ENCODE results near the gene KIF26A.

KIF26A gene

GRCh38 chr14:104101651-104102281 is 36.6 kb upstream of the KIF26A start:
- no peak for DNase-seq

GRCh38 chr14:104102282-104102914 is 36.0 kb upstream of the KIF26A start:
- no peak for DNase-seq

GRCh38 chr14:104103061-104103445 is 35.3 kb upstream of the KIF26A start:
- DNase-seq: no peak

DNA sequence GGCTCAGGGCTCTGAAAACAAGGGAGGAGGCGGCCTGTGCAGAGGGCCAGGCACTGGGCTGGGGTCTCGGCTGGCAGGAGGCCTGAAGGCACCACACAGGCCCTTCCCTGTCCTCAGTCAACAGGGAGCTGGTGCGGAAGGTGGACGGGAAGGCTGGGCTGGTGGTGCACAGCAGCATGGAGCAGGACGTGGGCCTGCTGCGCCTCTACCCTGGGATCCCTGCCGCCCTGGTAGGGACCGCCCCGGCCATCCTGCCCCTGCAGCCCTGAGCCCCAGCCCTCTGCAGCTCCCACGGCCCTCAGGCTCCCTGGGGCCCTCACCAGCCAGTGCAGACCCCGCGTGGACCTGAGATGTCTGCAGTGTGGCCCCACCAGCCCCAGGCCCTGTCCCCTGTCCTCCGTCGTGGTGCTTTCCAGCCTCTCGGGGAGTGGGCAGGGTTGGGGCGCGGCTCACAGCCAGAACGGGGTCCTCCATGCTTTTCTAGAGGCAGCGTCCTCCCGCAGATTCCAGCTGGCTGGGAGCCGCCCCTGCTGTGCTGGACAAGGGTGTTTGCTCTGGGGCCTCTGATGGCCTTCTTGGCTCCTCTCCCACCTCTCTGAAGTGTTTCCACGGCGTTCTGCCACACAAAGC is 34.8 kb upstream of the KIF26A start:
- DNase-seq: no peak

DNA sequence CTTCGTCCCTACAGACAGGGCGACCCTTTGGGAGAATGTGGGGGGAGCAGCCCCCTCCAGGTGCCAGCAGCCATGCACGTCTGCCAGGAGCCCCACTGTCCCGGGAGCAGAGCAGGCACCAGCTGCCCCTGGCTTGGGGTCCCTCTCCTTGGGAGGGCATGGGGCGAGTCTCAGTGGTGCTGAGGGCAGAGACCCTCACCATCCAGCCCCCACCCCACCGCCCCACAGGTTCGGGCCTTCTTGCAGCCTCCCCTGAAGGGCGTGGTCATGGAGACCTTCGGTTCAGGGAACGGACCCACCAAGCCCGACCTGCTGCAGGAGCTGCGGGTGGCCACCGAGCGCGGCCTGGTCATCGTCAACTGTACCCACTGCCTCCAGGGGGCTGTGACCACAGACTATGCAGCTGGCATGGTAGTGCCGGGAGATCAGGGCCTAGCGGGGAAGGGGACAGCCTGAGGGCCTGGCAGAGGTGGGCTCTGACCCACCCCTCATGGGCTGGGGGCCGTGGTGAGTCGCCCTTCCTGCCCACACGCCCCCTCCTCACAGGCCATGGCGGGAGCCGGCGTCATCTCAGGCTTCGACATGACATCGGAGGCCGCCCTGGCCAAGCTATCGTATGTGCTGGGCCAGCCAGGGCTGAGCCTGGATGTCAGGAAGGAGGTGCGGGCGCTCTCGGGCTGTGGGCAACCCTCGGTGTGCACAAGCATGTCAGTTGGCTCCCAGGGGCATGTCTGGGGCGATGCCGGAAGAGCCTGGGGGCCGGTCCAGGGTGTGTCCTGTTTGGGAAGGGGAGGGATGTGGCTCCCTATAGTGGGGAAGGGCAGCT is 34.1 kb upstream of the KIF26A start:
- no peak for DNase-seq

- no peak for DNase-seq
Observed at GRCh38 chr14:104105071-104105821, 33.1 kb upstream of the KIF26A start.

- DNase-seq: no peak
Observed at GRCh38 chr14:104105822-104106470, 32.4 kb upstream of the KIF26A start.

DNA sequence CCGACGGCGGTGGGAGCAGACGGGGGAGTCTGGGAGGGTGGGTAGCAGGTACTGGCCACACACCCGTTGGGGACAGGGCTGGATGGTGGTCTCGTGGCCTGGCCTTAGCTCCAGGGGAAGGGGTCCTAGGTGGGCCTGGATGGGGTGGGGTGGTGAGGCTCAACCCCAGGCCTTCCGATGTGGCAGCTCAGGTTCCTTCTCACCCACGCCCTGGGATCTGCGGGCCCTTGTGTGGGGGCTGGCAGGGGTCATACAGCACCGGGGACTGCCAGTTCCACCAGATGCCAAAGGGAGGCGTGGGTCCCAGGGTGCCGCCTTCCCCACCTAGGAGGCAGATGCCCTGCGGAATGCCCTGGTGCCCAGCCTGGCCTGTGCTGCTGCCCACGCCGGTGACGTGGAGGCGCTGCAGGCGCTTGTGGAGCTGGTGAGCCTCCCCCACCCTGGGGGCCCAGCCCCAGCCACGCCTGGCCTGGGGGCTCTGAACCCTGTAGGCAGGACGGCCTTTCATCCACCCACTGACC is 31.9 kb upstream of the KIF26A start:
- DNase-seq: no peak

- DNase-seq: no peak
Observed at GRCh38 chr14:104107101-104107581, 31.2 kb upstream of the KIF26A start.

GRCh38 chr14:104107611-104108569 is 30.5 kb upstream of the KIF26A start:
- DNase-seq: no peak

DNA sequence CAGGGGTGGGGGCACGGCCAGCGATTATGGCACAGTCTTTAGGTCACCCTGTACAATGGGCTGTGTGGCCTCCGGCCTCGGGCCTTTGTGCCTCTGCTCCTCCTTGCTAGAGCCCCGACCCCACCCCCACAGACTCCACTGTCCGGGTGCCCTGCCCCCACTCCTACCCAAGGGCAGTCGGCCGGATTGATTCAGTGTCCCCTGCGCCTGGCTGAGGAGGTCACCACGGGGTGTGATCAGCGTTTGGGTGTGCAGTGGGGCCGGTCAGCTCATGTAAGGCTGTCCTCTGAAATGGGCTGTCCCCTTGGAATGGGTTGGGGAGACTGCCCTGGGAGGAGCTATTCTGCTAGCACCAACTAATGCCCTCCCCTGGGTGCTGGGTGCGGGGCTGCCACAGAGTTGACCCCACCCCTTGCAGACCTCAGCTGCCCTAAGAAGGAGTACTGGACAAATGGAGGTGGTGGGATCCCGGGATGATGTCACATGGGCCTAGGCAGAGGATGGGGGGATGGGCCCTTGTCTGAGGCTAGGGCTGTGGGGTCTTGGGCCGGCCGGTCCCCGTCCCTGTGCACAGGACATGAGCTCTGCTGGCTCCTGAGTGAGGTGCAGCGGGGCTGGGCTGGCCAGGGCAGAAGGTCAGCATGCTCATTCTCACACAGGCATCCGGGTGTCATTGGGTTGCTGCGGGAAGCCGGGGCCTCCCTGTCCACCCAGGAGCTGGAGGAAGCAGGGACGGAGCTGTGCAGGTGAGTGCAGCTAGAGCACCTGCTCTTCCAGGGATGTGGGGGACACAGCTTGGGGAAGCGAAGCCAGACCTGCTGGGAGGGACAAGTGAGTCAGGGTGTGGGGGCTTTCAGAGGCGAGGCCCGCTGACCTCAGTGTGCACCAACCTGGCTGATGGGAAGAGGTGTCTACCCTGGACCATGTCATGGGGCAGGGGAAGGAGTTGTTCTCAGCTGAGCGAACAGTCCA is 29.5 kb upstream of the KIF26A start:
- DNase-seq: no peak

- DNase-seq: no peak
Observed at GRCh38 chr14:104109731-104110361, 28.5 kb upstream of the KIF26A start.

- DNase-seq: no peak
Observed at GRCh38 chr14:104110491-104111209, 27.7 kb upstream of the KIF26A start.

- no peak for DNase-seq
Observed at GRCh38 chr14:104111301-104112112, 26.9 kb upstream of the KIF26A start.

- DNase-seq: no peak
Observed at GRCh38 chr14:104112113-104112505, 26.3 kb upstream of the KIF26A start.

DNA sequence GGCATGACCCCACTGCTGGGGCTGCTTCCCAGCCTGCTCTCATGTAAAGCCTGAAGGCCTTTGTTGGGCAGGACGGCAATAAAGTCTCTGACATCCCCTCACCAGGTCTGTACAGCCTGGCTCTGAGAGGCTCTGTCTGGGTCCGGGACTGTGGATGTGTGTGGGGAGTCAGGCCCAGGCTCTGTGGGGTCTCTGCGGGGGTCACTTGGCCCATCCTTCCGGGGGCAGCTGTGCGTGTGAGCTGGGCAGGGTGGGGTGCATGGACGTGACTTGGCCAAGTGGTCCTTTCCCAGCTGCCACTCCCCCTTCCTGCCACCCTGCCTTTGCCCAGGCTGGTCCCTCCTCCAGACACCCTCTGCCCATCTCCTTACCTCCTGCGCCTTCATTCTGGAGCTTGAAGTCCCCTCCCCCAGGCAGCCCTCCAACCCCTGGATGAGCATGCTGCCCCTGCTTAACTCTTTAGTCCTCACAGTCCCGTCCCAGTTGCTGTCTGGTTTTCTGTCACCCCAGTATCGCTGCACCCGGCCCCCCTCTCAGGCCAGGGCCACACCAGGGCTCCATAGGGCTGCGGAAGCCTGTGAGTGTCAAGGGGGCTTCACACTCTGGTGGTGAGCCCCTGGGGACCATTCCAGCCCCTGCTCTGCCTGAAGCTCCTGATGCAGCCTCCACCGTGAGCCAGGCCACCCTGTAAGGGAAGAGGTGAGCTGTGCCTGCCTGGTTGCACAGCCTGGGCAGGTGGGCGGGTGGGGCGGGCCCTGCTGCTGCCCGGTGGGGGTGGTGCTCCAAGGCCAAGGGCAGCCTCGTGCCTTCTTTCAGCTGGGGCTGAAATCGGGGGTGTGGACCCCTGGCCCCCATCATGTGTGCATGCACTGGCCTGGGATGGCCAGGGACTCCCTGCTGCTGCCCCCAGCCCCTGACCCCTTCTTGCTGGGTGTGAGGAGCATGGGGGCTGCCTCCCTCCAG is 25.5 kb upstream of the KIF26A start:
- no peak for DNase-seq

Measured in kidney glomerular epithelial cell (primary cell).